HepG2 (cell line): ENCODE results near the gene PTRHD1. TPM values are rescaled to one million over a fixed set of nuclear protein-coding genes. Genes with fewer than 3 reads are reported as not detected.

ENCODE experiments used
- ATAC-seq: fragments of 200-7000 bp; cut with Tn5 transposase; 3 replicates; pipeline ENCODE4 v1.9.1; 2020; ENCODE audit warnings: mild to moderate bottlenecking, moderate library complexity
- BruUV-seq: library from RNA; stranded (reverse); fragments of 400-500 nt; replicated peaks from 2 replicates; lab custom pipeline; 2021; lab: Mats Ljungman, UMichigan
- CTCF ChIA-PET: fragments of 300-600 bp; formaldehyde crosslinking; extraction: SDS; loops from one replicate; lab custom pipeline; 2021; ENCODE audit warnings: low total read pairs, inconsistent platforms, low intra/inter-chr PET ratio; lab: Yijun Ruan, JAX
- POLR2A ChIA-PET: fragments of 350-600 bp; sonication (Branson Sonifier 250); formaldehyde crosslinking; loops from one replicate; lab custom pipeline; 2020; ENCODE audit warnings: antibody characterized with exemption, inconsistent platforms; lab: Yijun Ruan, JAX
- DNase-seq: peaks from one replicate; pipeline ENCODE4 v3.0.0-alpha.2; 2015; ENCODE audit warnings: low spot score
- FAIRE-seq: peaks from 3 replicates; lab custom pipeline; 2011; peaks lifted over from hg19 to GRCh38; lab: Jason Lieb, UNC
- H2AFZ ChIP-seq: one replicate; pipeline ENCODE4 v1.6.1; 2011; ENCODE audit warnings: low read length, inconsistent platforms
- H3K27ac ChIP-seq: fragments of 300-600 bp; 3 replicates; pipeline ENCODE4 v1.8.0; 2011; ENCODE audit warnings: mixed run types, mild to moderate bottlenecking, mixed read lengths, low read length, inconsistent platforms; ENCODE audit not compliant: insufficient read depth; ENCODE audit errors: extremely low read length
- H3K27me3 ChIP-seq, 2 experiments: fragments of 200-600 bp in 1 of 2; 2 replicates in 1 of 2; 3 replicates in 1 of 2; pipeline versions ENCODE4 v1.6.0 to v1.8.0; 2011; ENCODE audit warnings: low read length in 2 of 2, mild to moderate bottlenecking in 2 of 2, moderate library complexity in 2 of 2, inconsistent platforms in 1 of 2; ENCODE audit not compliant: insufficient read depth in 2 of 2, control insufficient read depth in 1 of 2
- H3K36me3 ChIP-seq, 2 experiments: fragments of 200-600 bp in 1 of 2; replicated peaks in 1 of 2; 2 replicates in 1 of 2; 3 replicates in 1 of 2; pipeline versions ENCODE4 v1.5.1 to v1.8.0; 2011; ENCODE audit warnings: low read length in 2 of 2, inconsistent platforms in 1 of 2; ENCODE audit not compliant: insufficient read depth in 2 of 2, control insufficient read depth in 1 of 2
- H3K4me1 ChIP-seq: 2 replicates; pipeline ENCODE4 v1.5.1; 2012; ENCODE audit warnings: low read length, inconsistent platforms; ENCODE audit not compliant: insufficient read depth
- H3K4me2 ChIP-seq: 2 replicates; pipeline ENCODE4 v1.6.0; 2011; ENCODE audit warnings: low read depth, low read length, inconsistent platforms
- H3K4me3 ChIP-seq, 3 experiments: fragments of 200-600 bp in 1 of 3; sonication (generic), shearing (Covaris generic) in 1 of 3; replicated peaks in 1 of 3; 2 replicates each; pipeline ENCODE4 v1.5.1; 2011 to 2016; ENCODE audit warnings: low read length in 3 of 3, inconsistent platforms in 2 of 3, low read depth in 2 of 3, mild to moderate bottlenecking in 2 of 3, control low read depth in 1 of 3, mixed read lengths in 1 of 3; ENCODE audit not compliant: insufficient read depth in 1 of 3
- H3K79me2 ChIP-seq: one replicate; pipeline ENCODE4 v1.6.1; 2011; ENCODE audit warnings: low read length, inconsistent platforms; ENCODE audit not compliant: insufficient read depth
- H3K9ac ChIP-seq: 2 replicates; pipeline ENCODE4 v1.6.0; 2011; ENCODE audit warnings: mild to moderate bottlenecking, low read depth, low read length, inconsistent platforms; ENCODE audit not compliant: insufficient read depth
- H3K9me3 ChIP-seq: 2 replicates; pipeline ENCODE4 v1.5.1; 2012; ENCODE audit warnings: mild to moderate bottlenecking, low read length
- H4K20me1 ChIP-seq: 2 replicates; pipeline ENCODE4 v1.6.0; 2011; ENCODE audit warnings: inconsistent platforms, mild to moderate bottlenecking, low read length, moderate library complexity; ENCODE audit not compliant: insufficient read depth
- MAFF ChIP-seq: IDR thresholded peaks from 2 replicates; pipeline ENCODE4 v1.6.1; 2011; ENCODE audit warnings: low read depth, low read length, improper control_type of control experiment
- PHF20 ChIP-seq: sonication (generic); formaldehyde crosslinking; IDR thresholded peaks from 2 replicates; pipeline ENCODE4 v1.5.0; 2020; ENCODE audit warnings: mild to moderate bottlenecking, missing genetic modification reagents
- RBM22 ChIP-seq: fragments of 200-400 bp; formaldehyde crosslinking; optimal IDR thresholded peaks from 2 replicates; pipeline ENCODE3; 2017; ENCODE audit warnings: mild to moderate bottlenecking, low read length, moderate library complexity
- SMAD1 ChIP-seq: sonication (generic); formaldehyde crosslinking; IDR thresholded peaks from 2 replicates; pipeline ENCODE4 v1.4.0; 2020; ENCODE audit warnings: missing genetic modification reagents, low read depth, mild to moderate bottlenecking, borderline replicate concordance
- SP5 ChIP-seq: IDR thresholded peaks from 2 replicates; pipeline ENCODE4 v1.6.1; 2016; ENCODE audit warnings: low read depth, borderline replicate concordance
- ZNF768 ChIP-seq: sonication (generic); formaldehyde crosslinking; IDR thresholded peaks from 2 replicates; pipeline ENCODE4 v1.4.0; 2020; ENCODE audit warnings: missing genetic modification reagents
- WGBS: methylation state at CpG from one replicate; pipeline ENCODE4 v1.1.6; 2017; ENCODE audit warnings: low lambda C conversion rate; 5-methylcytosine and 5-hydroxymethylcytosine counted together
- in situ Hi-C: cut with HindIII; loops from 2 replicates; pipeline ENCODE4 v1.10.0; 2017; ENCODE audit warnings: low pct_unique_long_range_greater_than_20kb; ENCODE audit not compliant: extremely low pct_ligation_motif_present
- intact Hi-C: fragments of 100-400 bp; cut with micrococcal nuclease; formaldehyde crosslinking; loops from one replicate; pipeline ENCODE4 v1.10.0; 2022; ENCODE audit not compliant: unreplicated experiment
- polyA plus RNA-seq, 8 experiments: library from polyadenylated mRNA; depleted of rRNA in 3 of 8; stranded (reverse) in 7 of 8; unstranded in 1 of 8; fragments of >200 nt; fragmentation: Illumina TruSeq in 4 of 8; extraction: Trizol in 4 of 8; gene quantifications; 2 replicates each; pipeline versions ENCODE4 v1.2.1 to v1.2.3, GENCODE V29; 2011 to 2016; ENCODE audit warnings: low read depth in 4 of 8, missing spikeins in 1 of 8, mixed read lengths in 1 of 8; ENCODE audit not compliant: insufficient read depth in 1 of 8
- total RNA-seq, 5 experiments: library from RNA; depleted of rRNA; stranded (reverse); fragments of >200 nt; fragmentation: Illumina TruSeq; extraction: Trizol; gene quantifications; 2 replicates each; pipeline ENCODE4 v1.2.3, GENCODE V29; 2016; ENCODE audit warnings: low read depth in 1 of 5
- TF ChIP-seq, protein P1 (sequence below): sonication (generic); formaldehyde crosslinking; IDR thresholded peaks from 2 replicates; pipeline ENCODE4 v1.5.1; 2020; ENCODE audit warnings: missing genetic modification reagents, mild to moderate bottlenecking, borderline replicate concordance

PTRHD1 gene
- total and polyA plus RNA-seq, 2 of the 13 experiments (the other 11 are each of a cell fraction or from before 2014, with no cell fraction given) = 72.6 to 90.8 TPM

DNA sequence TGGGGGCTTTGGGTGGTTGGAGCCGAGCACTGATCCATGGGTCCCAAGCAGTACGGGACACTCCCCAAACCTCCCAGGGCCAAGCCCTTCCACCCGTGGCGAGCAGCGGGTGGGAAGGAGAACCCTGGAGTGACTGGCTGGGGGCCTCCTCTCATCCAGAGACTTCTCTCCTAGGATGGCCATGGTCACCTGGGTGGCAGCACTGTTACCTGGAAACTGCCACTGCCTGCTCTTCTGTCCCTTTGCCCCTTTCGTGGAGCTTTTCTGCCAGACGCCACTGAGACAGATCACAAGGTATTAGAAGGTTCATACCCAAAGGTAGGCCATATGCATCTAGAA, 27.0 kb upstream of the PTRHD1 start:
- FAIRE-seq (no peak), ATAC-seq (no peak), DNase-seq (no peak)
- intact Hi-C loops = no loop called here
- H4K20me1 ChIP-seq = no peaks in the 10 kb centered on the region
- no peak overlapping the region for H3K4me2 ChIP-seq
- H2AFZ ChIP-seq = no peak overlapping the region
- peaks cover 16% of the 10 kb centered on the region for H3K4me1 ChIP-seq
- peaks cover 25 to 61% of the 10 kb centered on the region in 2 experiments for H3K36me3 ChIP-seq
- H3K27ac ChIP-seq = no peak overlapping the region
- no peaks in the 10 kb centered on the region for H3K27me3 ChIP-seq
- BruUV-seq = no TSS peak
- H3K9ac ChIP-seq = no peak overlapping the region
- TF ChIP-seq, protein P1, sequence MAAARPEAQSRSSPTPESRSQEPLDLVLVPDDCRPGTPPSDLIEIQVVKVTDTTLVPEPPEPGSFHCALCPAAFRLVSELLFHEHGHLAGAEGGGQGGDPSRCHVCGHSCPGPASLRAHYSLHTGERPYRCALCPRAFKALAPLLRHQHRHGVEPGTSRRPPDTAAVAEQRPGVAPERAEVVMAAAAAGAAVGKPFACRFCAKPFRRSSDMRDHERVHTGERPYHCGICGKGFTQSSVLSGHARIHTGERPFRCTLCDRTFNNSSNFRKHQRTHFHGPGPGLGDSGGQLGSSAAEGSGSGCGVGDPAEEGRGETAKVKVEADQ (CRISPR knock-in tag) = no peak
- TF ChIP-seq MAFF = no peak
- TF ChIP-seq SMAD1 (CRISPR knock-in tag) = no peak
- no peak for TF ChIP-seq SP5
- in situ Hi-C loops = no loop called here
- H3K79me2 ChIP-seq = no peaks in the 10 kb centered on the region
- ChIA-PET CTCF (no interaction called here), POLR2A (interaction anchor here (0.8 kb wide), 1 partner anchor 27 kb away, joined by 3 read pairs; the partner anchor contains the start of genes CENPO and PTRHD1)
- no peak overlapping the region for H3K4me3 ChIP-seq
- 82% methylated on average over 7 of the region's 7 CpGs for WGBS
- H3K9me3 ChIP-seq = no peaks in the 10 kb centered on the region

DNA sequence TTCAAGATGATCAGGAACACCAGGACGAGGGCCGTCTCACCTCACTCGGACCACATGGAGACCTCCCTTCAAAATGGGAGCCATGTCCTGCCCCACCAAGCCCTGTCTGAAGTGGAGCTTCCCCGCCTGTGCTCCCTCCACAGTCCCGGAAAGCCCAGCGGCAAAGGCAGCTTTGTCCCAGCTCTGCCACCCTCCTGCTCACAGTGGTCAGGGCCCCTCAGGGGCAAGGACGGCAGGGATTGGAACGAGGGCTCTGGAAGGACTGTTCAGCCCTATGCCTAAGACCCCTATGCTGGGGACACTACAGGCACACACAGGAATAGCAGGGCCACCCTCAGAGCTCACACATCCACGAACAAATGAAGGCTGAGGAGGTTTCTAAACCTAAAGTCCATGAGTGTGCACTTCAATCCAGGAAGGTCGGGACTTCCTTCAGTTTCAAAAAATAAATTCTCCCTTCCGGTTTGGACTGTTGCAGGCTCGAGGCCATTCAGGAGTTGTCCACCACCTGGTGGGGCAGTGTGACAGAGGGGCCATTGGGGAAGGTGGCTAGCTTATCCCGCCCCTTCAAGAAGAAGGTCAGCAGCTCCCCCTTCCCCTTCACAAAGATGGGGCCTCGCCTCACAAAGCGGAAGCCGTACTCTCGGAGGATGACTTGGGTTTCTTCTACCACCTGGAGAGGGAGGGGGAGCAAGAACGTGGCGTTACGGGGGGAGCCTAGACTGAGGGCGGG, 26.4 kb upstream of the PTRHD1 start:
- ATAC-seq (0 out of 3 replicates have a peak, but pooled peaks have one; percentile 6), DNase-seq (no peak), FAIRE-seq (no peak)
- Histone ChIP-seq H3K4me1 (peaks cover 18% of the 10 kb centered on the region), H3K27me3 (no peaks in the 10 kb centered on the region), H3K4me2 (no peak overlapping the region), H3K9ac (no peak overlapping the region), H3K79me2 (peaks cover under 1% of the 10 kb centered on the region), H2AFZ (no peak overlapping the region), H3K27ac (no peak overlapping the region), H3K4me3 (no peak overlapping the region), H3K36me3 (peaks cover 25 to 66% of the 10 kb centered on the region in 2 experiments), H3K9me3 (no peaks in the 10 kb centered on the region), H4K20me1 (no peaks in the 10 kb centered on the region)
- no TSS peak for BruUV-seq
- ChIA-PET POLR2A (interaction anchor here (0.8 kb wide), 1 partner anchor 26 kb away, joined by 3 read pairs; the partner anchor contains the start of genes CENPO and PTRHD1), CTCF (no interaction called here)
- TF ChIP-seq PHF20 (CRISPR knock-in tag) (no peak), ZNF768 (CRISPR knock-in tag) (peak; percentile 14; the same call in 1 of the 2 replicates), RBM22 (peak; percentile 58)
- intact Hi-C loops (no loop called here), in situ Hi-C loops (no loop called here)
- WGBS = 97% methylated on average over 20 of the region's 21 CpGs
